K562 (cell line): ENCODE measurements around the gene POLA1. TPM values are rescaled to one million over a fixed set of nuclear protein-coding genes. Genes with fewer than 3 reads are reported as not detected.

Experiments used
- ATAC-seq: fragments of 200-7000 bp; cut with Tn5 transposase; 3 replicates; pipeline ENCODE4 v1.9.1; 2020; ENCODE audit warnings: moderate library complexity
- BruUV-seq: library from RNA; stranded (reverse); fragments of 400-500 nt; replicated peaks from 2 replicates; lab custom pipeline; 2021; lab: Mats Ljungman, UMichigan
- CTCF ChIA-PET: fragments of 300-600 bp; formaldehyde crosslinking; extraction: SDS; loops from one replicate; lab custom pipeline; 2021; ENCODE audit warnings: low intra/inter-chr PET ratio; lab: Yijun Ruan, JAX
- POLR2A ChIA-PET: fragments of 300-600, 350-650 bp; sonication (Branson Sonifier 250); formaldehyde crosslinking; extraction: SDS; loops from one replicate; lab custom pipeline; 2021; ENCODE audit warnings: antibody characterized with exemption, inconsistent platforms; lab: Yijun Ruan, JAX
- DNase-seq, 4 experiments: peaks; one replicate each; pipeline versions ENCODE4 v3.0.0 to v3.0.0-alpha.2; 2011 to 2018; ENCODE audit warnings: low spot score in 3 of 4, mixed read lengths in 3 of 4; ENCODE audit errors: extremely low read depth in 1 of 4
- FAIRE-seq: peaks from 2 replicates; lab custom pipeline; 2011; peaks lifted over from hg19 to GRCh38; lab: Jason Lieb, UNC
- H2AFZ ChIP-seq: 2 replicates; pipeline ENCODE4 v1.6.0; 2011; ENCODE audit warnings: low read depth, low read length, control low read depth, inconsistent platforms
- H3K27ac ChIP-seq: fragments of 200-600 bp; 3 replicates; pipeline ENCODE4 v1.8.0; 2011; ENCODE audit warnings: low read depth, mild to moderate bottlenecking, control low read depth, inconsistent platforms, low read length, moderate library complexity, mixed read lengths; ENCODE audit errors: extremely low read depth
- H3K27me3 ChIP-seq, 2 experiments: fragments of 300-600 bp in 1 of 2; 2 replicates in 1 of 2; 3 replicates in 1 of 2; pipeline versions ENCODE4 v1.6.0 to v1.8.0; 2011; ENCODE audit warnings: inconsistent platforms in 2 of 2, low read length in 2 of 2, mild to moderate bottlenecking in 1 of 2, mixed read lengths in 1 of 2, moderate library complexity in 1 of 2; ENCODE audit not compliant: control insufficient read depth in 2 of 2, insufficient read depth in 2 of 2
- H3K36me3 ChIP-seq: fragments of 300-600 bp; 3 replicates; pipeline ENCODE4 v1.8.0; 2011; ENCODE audit warnings: mild to moderate bottlenecking, low read length, inconsistent platforms; ENCODE audit not compliant: control insufficient read depth, insufficient read depth
- H3K4me1 ChIP-seq, 2 experiments: fragments of 200-600 bp in 1 of 2; replicated peaks in 1 of 2; 2 replicates in 1 of 2; 3 replicates in 1 of 2; pipeline versions ENCODE4 v1.5.1 to v1.8.0; 2011; ENCODE audit warnings: inconsistent platforms in 2 of 2, low read length in 2 of 2, mild to moderate bottlenecking in 1 of 2, mixed read lengths in 1 of 2, moderate library complexity in 1 of 2; ENCODE audit not compliant: control insufficient read depth in 2 of 2, insufficient read depth in 2 of 2
- H3K4me2 ChIP-seq: 2 replicates; pipeline ENCODE4 v1.6.1; 2011; ENCODE audit warnings: low read length, control low read depth, inconsistent platforms, mixed read lengths; ENCODE audit not compliant: insufficient read depth
- H3K4me3 ChIP-seq: fragments of 200-600 bp; sonication (generic), shearing (Covaris generic); 2 replicates; pipeline ENCODE4 v1.5.1; 2016; ENCODE audit warnings: control low read depth, inconsistent platforms
- H3K79me2 ChIP-seq: fragments of 200-600 bp; 3 replicates; pipeline ENCODE4 v1.8.0; 2011; ENCODE audit warnings: low read length, inconsistent platforms; ENCODE audit not compliant: control insufficient read depth, insufficient read depth
- H3K9ac ChIP-seq, 2 experiments: 2 replicates each; pipeline versions ENCODE4 v1.6.0 to v1.6.1; 2011; ENCODE audit warnings: low read depth in 2 of 2, low read length in 2 of 2, control low read depth in 1 of 2, inconsistent platforms in 1 of 2, mild to moderate bottlenecking in 1 of 2, mixed read lengths in 1 of 2; ENCODE audit not compliant: insufficient read depth in 1 of 2
- H3K9me1 ChIP-seq: one replicate; pipeline ENCODE4 v1.6.0; 2011; ENCODE audit warnings: inconsistent platforms, mild to moderate bottlenecking, low read length, moderate library complexity; ENCODE audit not compliant: control insufficient read depth, insufficient read depth
- H3K9me3 ChIP-seq: replicated peaks from 2 replicates; pipeline ENCODE4 v1.5.1; 2011; ENCODE audit warnings: low read depth, low read length, inconsistent platforms; ENCODE audit not compliant: control insufficient read depth, insufficient read depth
- H4K20me1 ChIP-seq: replicated peaks from 2 replicates; pipeline ENCODE4 v1.6.1; 2011; ENCODE audit warnings: low read length, inconsistent platforms, mixed read lengths; ENCODE audit not compliant: control insufficient read depth, insufficient read depth
- THAP12 ChIP-seq: fragments of 250-450 bp; sonication (Bioruptor Pico); IDR thresholded peaks from 2 replicates; pipeline ENCODE4 v1.9.0; 2021; ENCODE audit warnings: mild to moderate bottlenecking, inconsistent platforms
- WGBS: fragments of 100-300 bp; shearing (Covaris generic); methylation state at CpG from one replicate; pipeline ENCODE4 v1.1.6; 2016; ENCODE audit warnings: low coverage, mixed read lengths; ENCODE audit not compliant: insufficient coverage; ENCODE audit errors: missing lambda C conversion rate; 5-methylcytosine and 5-hydroxymethylcytosine counted together
- in situ Hi-C: fragments of 300-500 bp; cut with MboI; formaldehyde crosslinking; loops from 4 replicates; pipeline ENCODE4 v1.15.0; 2018; ENCODE audit warnings: inconsistent platforms, mixed read lengths
- intact Hi-C: fragments of 100-400 bp; cut with micrococcal nuclease; formaldehyde crosslinking; loops from 2 replicates; pipeline ENCODE4 v1.14.2; 2022
- polyA plus RNA-seq, 8 experiments: library from polyadenylated mRNA; depleted of rRNA in 4 of 8; stranded (reverse) in 5 of 8; unstranded in 3 of 8; fragments of >200 nt; fragmentation: Nextera tagmentation in 2 of 8; fragmentation: Illumina TruSeq in 1 of 8; extraction: Ambion mirVana in 2 of 8; extraction: Trizol in 1 of 8; gene quantifications; 2 replicates each; pipeline versions ENCODE4 v1.2.1 to v1.2.3, GENCODE V29; 2011 to 2014; ENCODE audit warnings: inconsistent platforms in 1 of 8, missing spikeins in 1 of 8
- total RNA-seq, 7 experiments: library from RNA; depleted of rRNA in 6 of 7; stranded (reverse); fragments of >200 nt in 6 of 7; fragmentation: Illumina TruSeq in 2 of 7; extraction: Trizol in 2 of 7; gene quantifications; 2 replicates each; pipeline versions ENCODE4 v1.2.1 to v1.2.3, GENCODE V29; 2011 to 2021; ENCODE audit warnings: low replicate concordance in 1 of 7

Gene POLA1
- total and polyA plus RNA-seq, 9 of the 15 experiments (the other 6 are each of a cell fraction or from before 2014, with no cell fraction given), result 8.6 to 48.4 (median 27.4) TPM

GRCh38 chrX:24877854-24878650 is 184.3 kb downstream of the POLA1 start:
- WGBS, result 74% methylated on average over 4 of the region's 4 CpGs
- no TSS peak for BruUV-seq
- Histone ChIP-seq H2AFZ (no peak overlapping the region), H3K4me3 (no peak overlapping the region), H4K20me1 (no peaks in the 10 kb centered on the region), H3K9me3 (no peaks in the 10 kb centered on the region), H3K79me2 (no peaks in the 10 kb centered on the region), H3K9ac (no peak overlapping the region), H3K36me3 (0 out of 3 replicates have a peak, but pooled peaks cover 9% of the 10 kb centered on the region), H3K27me3 (no peaks in the 10 kb centered on the region), H3K9me1 (no peaks in the 10 kb centered on the region), H3K27ac (no peak overlapping the region), H3K4me2 (no peak overlapping the region), H3K4me1 (no peaks in the 10 kb centered on the region)
- no peak for TF ChIP-seq THAP12
- FAIRE-seq (no peak), DNase-seq (no peak), ATAC-seq (no peak)
- in situ Hi-C loops (no loop called here), intact Hi-C loops (loop anchor here (10.0 kb wide), 1 partner anchor 63 kb away; no protein-coding TSS in a partner anchor)
- ChIA-PET POLR2A (interaction anchor here (1.1 kb wide), 1 partner anchor 8 kb away, joined by 3 read pairs; no protein-coding TSS in a partner anchor), CTCF (no interaction called here)
